ENCODE results near the gene SLC25A11. TPM values are rescaled to one million over a fixed set of nuclear protein-coding genes. Genes with fewer than 3 reads are reported as not detected.

SLC25A11 gene
- total RNA-seq, 1 donor from 2014 or later, result 47.5 TPM

- no peak for TF ChIP-seq CTCF (IDR thresholded peaks at IDR 0.05; ENCODE audit: unreplicated experiment)
- Mint-ChIP-seq H3K36me3 (ENCODE audit: low read depth, unreplicated experiment) (peaks cover 48% of the 10 kb centered on the region), H3K4me3 (ENCODE audit: unreplicated experiment) (no peak overlapping the region), H3K27ac (ENCODE audit: unreplicated experiment) (no peak overlapping the region), H3K27me3 (ENCODE audit: unreplicated experiment) (peaks cover 12% of the 10 kb centered on the region), H3K4me1 (ENCODE audit: unreplicated experiment) (peaks cover 12% of the 10 kb centered on the region), H3K9me3 (ENCODE audit: unreplicated experiment) (no peaks in the 10 kb centered on the region)
- DNase-seq (ENCODE audit: low spot score), result no peak
Measured at GRCh38 chr17:4969551-4970173, 29.8 kb upstream of the SLC25A11 start.

GRCh38 chr17:4969047-4969550, 29.3 kb upstream of the SLC25A11 start:
- Mint-ChIP-seq H3K4me1 (ENCODE audit: unreplicated experiment) (peaks cover 12% of the 10 kb centered on the region), H3K4me3 (ENCODE audit: unreplicated experiment) (no peak overlapping the region), H3K36me3 (ENCODE audit: low read depth, unreplicated experiment) (peaks cover 43% of the 10 kb centered on the region), H3K27me3 (ENCODE audit: unreplicated experiment) (peaks cover 9% of the 10 kb centered on the region), H3K9me3 (ENCODE audit: unreplicated experiment) (no peaks in the 10 kb centered on the region), H3K27ac (ENCODE audit: unreplicated experiment) (peak overlapping the region; percentile 61)
- TF ChIP-seq CTCF (IDR thresholded peaks at IDR 0.05; ENCODE audit: unreplicated experiment), result no peak
- no peak for DNase-seq (ENCODE audit: low spot score)

GRCh38 chr17:4968486-4969046, 28.7 kb upstream of the SLC25A11 start:
- Mint-ChIP-seq H3K4me3 (ENCODE audit: unreplicated experiment) (no peak overlapping the region), H3K9me3 (ENCODE audit: unreplicated experiment) (no peaks in the 10 kb centered on the region), H3K36me3 (ENCODE audit: low read depth, unreplicated experiment) (peaks cover 38% of the 10 kb centered on the region), H3K27ac (ENCODE audit: unreplicated experiment) (peak overlapping the region; percentile 61), H3K4me1 (ENCODE audit: unreplicated experiment) (peaks cover 12% of the 10 kb centered on the region), H3K27me3 (ENCODE audit: unreplicated experiment) (peaks cover 9% of the 10 kb centered on the region)
- no peak for TF ChIP-seq CTCF (IDR thresholded peaks at IDR 0.05; ENCODE audit: unreplicated experiment)
- peak; percentile 32 for DNase-seq (ENCODE audit: low spot score)

GRCh38 chr17:4967539-4968485, 28.0 kb upstream of the SLC25A11 start, which contains the start of gene SPAG7:
Gene SPAG7, minus strand, starts transcription at chr17:4967817. Its CDS starts 13 bp downstream, at chr17:4967804.
- peaks cover 12% of the 10 kb centered on the region for H3K4me1 Mint-ChIP-seq (ENCODE audit: unreplicated experiment)
- H3K27me3 Mint-ChIP-seq (ENCODE audit: unreplicated experiment), result peaks cover 8% of the 10 kb centered on the region
- H3K27ac Mint-ChIP-seq (ENCODE audit: unreplicated experiment), result no peak within 1 kb of the TSS
- no peaks in the 10 kb centered on the region for H3K9me3 Mint-ChIP-seq (ENCODE audit: unreplicated experiment)
- TF ChIP-seq CTCF (IDR thresholded peaks at IDR 0.05; ENCODE audit: unreplicated experiment), result no peak
- peak; percentile 96 for DNase-seq (ENCODE audit: low spot score)
- H3K36me3 Mint-ChIP-seq (ENCODE audit: low read depth, unreplicated experiment), result peaks cover 34% of the 10 kb centered on the region
- no peak within 1 kb of the TSS for H3K4me3 Mint-ChIP-seq (ENCODE audit: unreplicated experiment)

All from endothelial cell (in vitro differentiated cells).